HG03066 (cell line): ENCODE data around the gene PRR5.
"Not testable (repeated sequence)": the region's sequence is repeated elsewhere in the genome, so short reads cannot be mapped to it uniquely, and the experiment has no call there.

Source experiments
- ATAC-seq: cut with Tn5 transposase; IDR thresholded peaks from one replicate; pipeline ENCODE4 v1.9.1; 2021; ENCODE audit warnings: low read depth; ENCODE audit not compliant: unreplicated experiment

The PRR5 gene

GRCh38 chr22:44732661-44733060 is 30.7 kb downstream of the PRR5 start:
- ATAC-seq, result no peak

GRCh38 chr22:44733426-44734106 is 31.6 kb downstream of the PRR5 start:
- no peak for ATAC-seq

GRCh38 chr22:44734278-44734677 is 32.3 kb downstream of the PRR5 start:
- no peak for ATAC-seq

GRCh38 chr22:44734801-44735517 is 33.0 kb downstream of the PRR5 start:
- ATAC-seq, result no peak

- ATAC-seq, result no peak
Observed at GRCh38 chr22:44735518-44736428, 33.8 kb downstream of the PRR5 start.

- no peak for ATAC-seq
Observed at GRCh38 chr22:44736581-44737405, 34.8 kb downstream of the PRR5 start.

- no peak for ATAC-seq
Observed at GRCh38 chr22:44737406-44738346, 35.7 kb downstream of the PRR5 start.

- ATAC-seq, result no peak
Observed at GRCh38 chr22:44738347-44738715, 36.3 kb downstream of the PRR5 start.

- ATAC-seq, result no peak
Observed at GRCh38 chr22:44739024-44739423, 37.0 kb downstream of the PRR5 start.

GRCh38 chr22:44739666-44740065 is 37.7 kb downstream of the PRR5 start:
- ATAC-seq, result not testable (repeated sequence)

GRCh38 chr22:44740307-44740706 is 38.3 kb downstream of the PRR5 start:
- ATAC-seq, result no peak

GRCh38 chr22:44741929-44742328 is 39.9 kb downstream of the PRR5 start:
- no peak for ATAC-seq

GRCh38 chr22:44743247-44743646 is 41.2 kb downstream of the PRR5 start:
- no peak for ATAC-seq

- no peak for ATAC-seq
Observed at GRCh38 chr22:44743804-44744211, 41.8 kb downstream of the PRR5 start.

- no peak for ATAC-seq
Observed at GRCh38 chr22:44745853-44746789, 44.1 kb downstream of the PRR5 start.

GRCh38 chr22:44747784-44748127 is 45.8 kb downstream of the PRR5 start:
- ATAC-seq, result not testable (repeated sequence)

GRCh38 chr22:44748524-44748923 is 46.5 kb downstream of the PRR5 start:
- no peak for ATAC-seq

- no peak for ATAC-seq
Observed at GRCh38 chr22:44750481-44750880, 48.5 kb downstream of the PRR5 start.
